CD4-positive, CD25-positive, alpha-beta regulatory T cell (primary cell): Measurements from ENCODE around the gene HTR3E. TPM values are rescaled to one million over a fixed set of nuclear protein-coding genes. Genes with fewer than 3 reads are reported as not detected.

Experiments used
- ATAC-seq, 2 donors: fragments of 150-1000 bp; cut with Tn5 transposase; one replicate each; pipeline ENCODE4 v1.10.0; 2021; ENCODE audit warnings: low read depth in 2 of 2, moderate number of reproducible peaks in 2 of 2, moderate library complexity in 1 of 2
- DNase-seq, 3 donors: peaks; one replicate each; pipeline versions ENCODE4 v3.0.0 to v3.0.0-alpha.2; 2012 to 2022; ENCODE audit warnings: mixed read lengths in 1 of 3
- H3K27ac ChIP-seq: one replicate; pipeline ENCODE4 v1.7.0; 2013; ENCODE audit warnings: mild to moderate bottlenecking, low read length; ENCODE audit not compliant: insufficient read depth, poor library complexity, severe bottlenecking
- H3K27me3 ChIP-seq: one replicate; pipeline ENCODE4 v1.7.0; 2013; ENCODE audit warnings: low read length; ENCODE audit not compliant: control insufficient read depth, insufficient read depth
- H3K36me3 ChIP-seq: one replicate; pipeline ENCODE4 v1.7.0; 2013; ENCODE audit warnings: mild to moderate bottlenecking, low read length, moderate library complexity; ENCODE audit not compliant: control insufficient read depth, insufficient read depth
- H3K4me1 ChIP-seq: 2 replicates; pipeline ENCODE4 v1.7.0; 2013; ENCODE audit warnings: mild to moderate bottlenecking, low read length; ENCODE audit not compliant: insufficient read depth, control insufficient read depth, poor library complexity, severe bottlenecking
- H3K4me3 ChIP-seq: one replicate; pipeline ENCODE4 v1.7.0; 2013; ENCODE audit warnings: low read depth, mild to moderate bottlenecking, low read length, moderate library complexity
- H3K9me3 ChIP-seq, 2 experiments: 1 replicate in 1 of 2; 2 replicates in 1 of 2; pipeline ENCODE4 v1.7.0; 2013; ENCODE audit warnings: low read length in 2 of 2, mild to moderate bottlenecking in 1 of 2, moderate library complexity in 1 of 2; ENCODE audit not compliant: control insufficient read depth in 2 of 2
- H3K27ac Mint-ChIP-seq, 3 donors: one replicate each; pipeline ENCODE4 v1.8.0; 2020 to 2022; ENCODE audit warnings: mild to moderate bottlenecking in 3 of 3, mixed read lengths in 3 of 3, moderate library complexity in 2 of 3
- H3K27me3 Mint-ChIP-seq: one replicate; pipeline ENCODE4 v1.8.0; 2022; ENCODE audit warnings: mild to moderate bottlenecking, mixed read lengths
- H3K36me3 Mint-ChIP-seq: one replicate; pipeline ENCODE4 v1.8.0; 2020; ENCODE audit warnings: mixed read lengths
- H3K4me1 Mint-ChIP-seq, 4 donors: one replicate each; pipeline ENCODE4 v1.8.0; 2020 to 2022; ENCODE audit warnings: mixed read lengths in 4 of 4, mild to moderate bottlenecking in 1 of 4
- H3K4me3 Mint-ChIP-seq, 4 donors: one replicate each; pipeline ENCODE4 v1.8.0; 2020 to 2022; ENCODE audit warnings: mild to moderate bottlenecking in 4 of 4, mixed read lengths in 4 of 4, moderate library complexity in 3 of 4
- H3K9me3 Mint-ChIP-seq, 7 donors: one replicate each; pipeline ENCODE4 v1.8.0; 2020 to 2022; ENCODE audit warnings: mixed read lengths in 7 of 7, mild to moderate bottlenecking in 3 of 7, moderate library complexity in 2 of 7
- polyA plus RNA-seq, 4 donors: library from polyadenylated mRNA; unstranded; fragments of 300-500 nt; fragmentation: Illumina TruSeq; gene quantifications; one replicate each; pipeline ENCODE4 v1.2.3, GENCODE V29; 2021
- total RNA-seq: library from RNA; stranded (reverse); gene quantifications from one replicate; pipeline ENCODE4 v1.2.3, GENCODE V29; 2022

Gene HTR3E
- total and polyA plus RNA-seq, 5 donors from 2014 or later, result not detected

- ATAC-seq (no peak), DNase-seq (no peak)
- no peaks in the 10 kb centered on the region for H3K36me3 ChIP-seq
- H3K9me3 ChIP-seq, result peaks cover 0 to 15% of the 10 kb centered on the region in 2 experiments
- Mint-ChIP-seq H3K27ac (peak overlapping the region in 1 of 3 donors; percentile 78), H3K4me1 (peaks cover 7 to 11% (median 9%) of the 10 kb centered on the region in 4 donors), H3K4me3 (peak overlapping the region in 1 of 4 donors; percentile 35), H3K36me3 (peaks cover 6% of the 10 kb centered on the region), H3K9me3 (peaks cover 2 to 13% (median 10%) of the 10 kb centered on the region in 7 donors), H3K27me3 (peaks cover 9% of the 10 kb centered on the region)
- H3K27me3 ChIP-seq, result no peaks in the 10 kb centered on the region
- no peaks in the 10 kb centered on the region for H3K4me1 ChIP-seq
- H3K4me3 ChIP-seq, result no peak overlapping the region
- no peak overlapping the region for H3K27ac ChIP-seq
Measured at GRCh38 chr3:184082465-184082864, 14.4 kb upstream of the HTR3E start.

- peaks cover 2 to 14% (median 10%) of the 10 kb centered on the region in 7 donors for H3K9me3 Mint-ChIP-seq
- H3K27me3 Mint-ChIP-seq, result no peaks in the 10 kb centered on the region
- Histone ChIP-seq H3K27me3 (no peaks in the 10 kb centered on the region), H3K4me3 (no peak overlapping the region), H3K36me3 (no peaks in the 10 kb centered on the region), H3K27ac (no peak overlapping the region), H3K9me3 (peaks cover 1 to 15% of the 10 kb centered on the region in 2 experiments), H3K4me1 (no peaks in the 10 kb centered on the region)
- H3K27ac Mint-ChIP-seq, result peak overlapping the region in 2 of 3 donors; percentile 9 to 60
- peak overlapping the region in 1 of 4 donors; percentile 32 for H3K4me3 Mint-ChIP-seq
- peaks cover 6% of the 10 kb centered on the region for H3K36me3 Mint-ChIP-seq
- peak; percentile 61 to 85 for ATAC-seq
- DNase-seq, result peak in 1 of 3 donors; percentile 63
- H3K4me1 Mint-ChIP-seq, result peaks cover 7 to 11% (median 9%) of the 10 kb centered on the region in 4 donors
Measured at GRCh38 chr3:184085389-184085852, 11.4 kb upstream of the HTR3E start.

GRCh38 chr3:184092199-184092598 lies 4.7 kb upstream of the HTR3E start:
- H3K9me3 Mint-ChIP-seq, result peaks cover 0 to 21% (median 6%) of the 10 kb centered on the region in 7 donors
- no peaks in the 10 kb centered on the region for H3K27me3 ChIP-seq
- H3K4me1 ChIP-seq, result no peaks in the 10 kb centered on the region
- H3K27ac ChIP-seq, result no peak overlapping the region
- no peak for DNase-seq
- ATAC-seq, result no peak
- peak overlapping the region in 1 of 4 donors; percentile 74 for H3K4me3 Mint-ChIP-seq
- H3K4me1 Mint-ChIP-seq, result no peaks in the 10 kb centered on the region
- no peaks in the 10 kb centered on the region for H3K36me3 ChIP-seq
- H3K27me3 Mint-ChIP-seq, result no peaks in the 10 kb centered on the region
- no peaks in the 10 kb centered on the region for H3K36me3 Mint-ChIP-seq
- H3K9me3 ChIP-seq, result peaks cover 17 to 22% of the 10 kb centered on the region in 2 experiments
- no peak overlapping the region for H3K27ac Mint-ChIP-seq
- H3K4me3 ChIP-seq, result no peak overlapping the region

GRCh38 chr3:184097556-184097955 lies 692 bp downstream of the HTR3E start:
- Histone ChIP-seq H3K4me1 (no peaks in the 10 kb centered on the region), H3K36me3 (no peaks in the 10 kb centered on the region), H3K27me3 (no peaks in the 10 kb centered on the region), H3K27ac (no peak overlapping the region), H3K9me3 (peaks cover under 1 to 5% of the 10 kb centered on the region in 2 experiments), H3K4me3 (no peak overlapping the region)
- Mint-ChIP-seq H3K4me3 (no peak overlapping the region), H3K27ac (no peak overlapping the region), H3K27me3 (peaks cover 5% of the 10 kb centered on the region), H3K9me3 (peaks cover 0 to 5% (median 3%) of the 10 kb centered on the region in 7 donors), H3K4me1 (no peaks in the 10 kb centered on the region), H3K36me3 (no peaks in the 10 kb centered on the region)
- no peak for DNase-seq
- ATAC-seq, result no peak

- Histone ChIP-seq H3K4me3 (no peak overlapping the region), H3K36me3 (no peaks in the 10 kb centered on the region), H3K4me1 (no peaks in the 10 kb centered on the region), H3K27ac (no peak overlapping the region), H3K9me3 (no peaks in the 10 kb centered on the region), H3K27me3 (no peaks in the 10 kb centered on the region)
- Mint-ChIP-seq H3K27me3 (peaks cover 10% of the 10 kb centered on the region), H3K9me3 (peaks cover 0 to 1% (median 0%) of the 10 kb centered on the region in 7 donors), H3K27ac (no peak overlapping the region), H3K4me3 (no peak overlapping the region), H3K4me1 (no peaks in the 10 kb centered on the region), H3K36me3 (no peaks in the 10 kb centered on the region)
- DNase-seq (no peak), ATAC-seq (no peak)
Measured at GRCh38 chr3:184099806-184100686, 3.2 kb downstream of the HTR3E start.

GRCh38 chr3:184110316-184110725 lies 13.5 kb downstream of the HTR3E start:
- Mint-ChIP-seq H3K27me3 (peaks cover 8% of the 10 kb centered on the region), H3K4me1 (no peaks in the 10 kb centered on the region), H3K9me3 (peaks cover 0 to 2% (median 0%) of the 10 kb centered on the region in 7 donors), H3K36me3 (no peaks in the 10 kb centered on the region), H3K4me3 (no peak overlapping the region), H3K27ac (no peak overlapping the region)
- H3K9me3 ChIP-seq, result no peaks in the 10 kb centered on the region
- H3K4me3 ChIP-seq, result no peak overlapping the region
- DNase-seq (no peak), ATAC-seq (no peak)
- no peak overlapping the region for H3K27ac ChIP-seq
- no peaks in the 10 kb centered on the region for H3K36me3 ChIP-seq
- H3K4me1 ChIP-seq, result no peaks in the 10 kb centered on the region
- H3K27me3 ChIP-seq, result no peaks in the 10 kb centered on the region

GRCh38 chr3:184116017-184116416 lies 19.2 kb downstream of the HTR3E start:
- H3K27ac Mint-ChIP-seq, result no peak overlapping the region
- H3K4me1 Mint-ChIP-seq, result no peaks in the 10 kb centered on the region

More at GRCh38 chr3:184116017-184116416, 19.2 kb downstream of the HTR3E start:
- no peak overlapping the region for H3K4me3 ChIP-seq
- no peak for DNase-seq
- Mint-ChIP-seq H3K27me3 (peaks cover 21% of the 10 kb centered on the region), H3K4me3 (no peak overlapping the region), H3K9me3 (no peaks in the 10 kb centered on the region), H3K36me3 (peaks cover 4% of the 10 kb centered on the region)
- H3K27me3 ChIP-seq, result no peaks in the 10 kb centered on the region
- H3K36me3 ChIP-seq, result no peaks in the 10 kb centered on the region
- H3K27ac ChIP-seq, result no peak overlapping the region
- no peaks in the 10 kb centered on the region for H3K4me1 ChIP-seq
- no peaks in the 10 kb centered on the region for H3K9me3 ChIP-seq
- ATAC-seq, result no peak
